HepG2 (cell line): ENCODE results near the gene HEY2. TPM values are rescaled to one million over a fixed set of nuclear protein-coding genes. Genes with fewer than 3 reads are reported as not detected.

Experiments used
- ARHGAP35 ChIP-seq: sonication (generic); formaldehyde crosslinking; IDR thresholded peaks from 2 replicates; pipeline ENCODE4 v1.9.0; 2022; ENCODE audit warnings: mild to moderate bottlenecking, inconsistent platforms, moderate library complexity, missing genetic modification reagents, borderline replicate concordance
- ATF7 ChIP-seq, 2 experiments: fragments of 450-650 bp in 1 of 2; sonication (generic) in 1 of 2; formaldehyde crosslinking in 1 of 2; IDR thresholded peaks; 2 replicates each; pipeline versions ENCODE4 v1.4.0 to v1.6.1; 2016 to 2020; ENCODE audit warnings: antibody characterized with exemption in 1 of 2, mild to moderate bottlenecking in 1 of 2, missing genetic modification reagents in 1 of 2
- CCDC6 ChIP-seq: sonication (generic); formaldehyde crosslinking; IDR thresholded peaks from 2 replicates; pipeline ENCODE4 v1.8.1; 2022; ENCODE audit warnings: mild to moderate bottlenecking, missing genetic modification reagents, moderate library complexity
- CHD2 ChIP-seq: IDR thresholded peaks from 2 replicates; pipeline ENCODE4 v1.6.1; 2011; ENCODE audit warnings: low read depth, low read length, improper control_type of control experiment
- CHD4 ChIP-seq: fragments of 200-600 bp; sonication (generic); IDR thresholded peaks from 2 replicates; pipeline ENCODE4 v1.7.0; 2017; ENCODE audit warnings: mild to moderate bottlenecking, low read length, borderline replicate concordance
- DR1 ChIP-seq: sonication (generic); formaldehyde crosslinking; IDR thresholded peaks from 2 replicates; pipeline ENCODE4 v1.8.0; 2021; ENCODE audit warnings: mild to moderate bottlenecking, missing genetic modification reagents, inconsistent platforms
- EHMT2 ChIP-seq: fragments of 200-600 bp; sonication (generic); IDR thresholded peaks from 2 replicates; pipeline ENCODE4 v1.7.0; 2017; ENCODE audit warnings: antibody characterized with exemption, low read depth, low read length, borderline replicate concordance
- ERF ChIP-seq: IDR thresholded peaks from 2 replicates; pipeline ENCODE4 v1.6.1; 2018; ENCODE audit warnings: missing biosample characterization, missing genetic modification reagents
- ESRRA ChIP-seq: sonication (generic); formaldehyde crosslinking; IDR thresholded peaks from 2 replicates; pipeline ENCODE4 v1.5.1; 2020; ENCODE audit warnings: mild to moderate bottlenecking, low read depth, missing genetic modification reagents
- FOXJ3 ChIP-seq: sonication (generic); formaldehyde crosslinking; IDR thresholded peaks from 2 replicates; pipeline ENCODE4 v1.4.0; 2020; ENCODE audit warnings: missing genetic modification reagents, mild to moderate bottlenecking, borderline replicate concordance
- HNRNPUL1 ChIP-seq: fragments of 200-400 bp; formaldehyde crosslinking; IDR thresholded peaks from 2 replicates; pipeline ENCODE4 v1.6.1; 2017; ENCODE audit warnings: low read depth, mild to moderate bottlenecking, low read length, moderate library complexity
- KDM2A ChIP-seq: sonication (generic); formaldehyde crosslinking; IDR thresholded peaks from 2 replicates; pipeline ENCODE4 v1.4.0; 2020; ENCODE audit warnings: low read depth, missing genetic modification reagents, borderline replicate concordance
- MXD1 ChIP-seq: sonication (generic); formaldehyde crosslinking; IDR thresholded peaks from 2 replicates; pipeline ENCODE4 v1.4.0; 2020; ENCODE audit warnings: mild to moderate bottlenecking, missing genetic modification reagents
- NCOA2 ChIP-seq: sonication (generic); formaldehyde crosslinking; IDR thresholded peaks from 2 replicates; pipeline ENCODE4 v1.8.0; 2022; ENCODE audit warnings: inconsistent platforms
- PHB2 ChIP-seq: fragments of 450-650 bp; IDR thresholded peaks from 2 replicates; pipeline ENCODE4 v1.6.1; 2018; ENCODE audit not compliant: partially characterized antibody
- PRPF4 ChIP-seq: fragments of 200-400 bp; formaldehyde crosslinking; IDR thresholded peaks from 2 replicates; pipeline ENCODE4 v1.6.1; 2016; ENCODE audit warnings: low read length, low read depth; ENCODE audit not compliant: poor library complexity, severe bottlenecking
- STAG1 ChIP-seq: sonication (generic); formaldehyde crosslinking; IDR thresholded peaks from 2 replicates; pipeline ENCODE4 v1.4.0; 2020; ENCODE audit warnings: missing genetic modification reagents
- THAP8 ChIP-seq: sonication (generic); formaldehyde crosslinking; IDR thresholded peaks from 2 replicates; pipeline ENCODE4 v1.5.1; 2020; ENCODE audit warnings: missing genetic modification reagents, mild to moderate bottlenecking, borderline replicate concordance
- ZBTB42 ChIP-seq: sonication (generic); formaldehyde crosslinking; IDR thresholded peaks from 2 replicates; pipeline ENCODE4 v1.5.0; 2020; ENCODE audit warnings: mild to moderate bottlenecking, missing genetic modification reagents
- ZMAT3 ChIP-seq: sonication (generic); formaldehyde crosslinking; conservative IDR thresholded peaks from 2 replicates; pipeline ENCODE4 v1.7.0; 2021; ENCODE audit warnings: missing genetic modification reagents
- ZNF282 ChIP-seq: fragments of 450-650 bp; IDR thresholded peaks from 2 replicates; pipeline ENCODE4 v1.6.1; 2018; ENCODE audit not compliant: partially characterized antibody
- ZNF33B ChIP-seq: sonication (generic); formaldehyde crosslinking; IDR thresholded peaks from 2 replicates; pipeline ENCODE4 v1.5.1; 2020; ENCODE audit warnings: mild to moderate bottlenecking, missing genetic modification reagents
- ZNF382 ChIP-seq: sonication (generic); formaldehyde crosslinking; IDR thresholded peaks from 2 replicates; pipeline ENCODE4 v1.5.0; 2020; ENCODE audit warnings: missing genetic modification reagents, mild to moderate bottlenecking, borderline replicate concordance
- ZNF552 ChIP-seq: sonication (generic); formaldehyde crosslinking; IDR thresholded peaks from 2 replicates; pipeline ENCODE4 v1.9.0; 2022; ENCODE audit warnings: missing genetic modification reagents, mild to moderate bottlenecking, borderline replicate concordance
- ZNF616 ChIP-seq: sonication (generic); formaldehyde crosslinking; IDR thresholded peaks from 2 replicates; pipeline ENCODE4 v1.5.0; 2020; ENCODE audit warnings: low read depth, mild to moderate bottlenecking, missing genetic modification reagents
- polyA plus RNA-seq, 8 experiments: library from polyadenylated mRNA; depleted of rRNA in 3 of 8; stranded (reverse) in 7 of 8; unstranded in 1 of 8; fragments of >200 nt; fragmentation: Illumina TruSeq in 4 of 8; extraction: Trizol in 4 of 8; gene quantifications; 2 replicates each; pipeline versions ENCODE4 v1.2.1 to v1.2.3, GENCODE V29; 2011 to 2016; ENCODE audit warnings: low read depth in 4 of 8, missing spikeins in 1 of 8, mixed read lengths in 1 of 8; ENCODE audit not compliant: insufficient read depth in 1 of 8
- total RNA-seq, 5 experiments: library from RNA; depleted of rRNA; stranded (reverse); fragments of >200 nt; fragmentation: Illumina TruSeq; extraction: Trizol; gene quantifications; 2 replicates each; pipeline ENCODE4 v1.2.3, GENCODE V29; 2016; ENCODE audit warnings: low read depth in 1 of 5
- TF ChIP-seq, protein P1 (sequence below): fragments of 450-650 bp; IDR thresholded peaks from 2 replicates; pipeline ENCODE4 v1.6.1; 2017
- TF ChIP-seq, protein P2 (sequence below): sonication (generic); formaldehyde crosslinking; IDR thresholded peaks from 2 replicates; pipeline ENCODE4 v1.8.1; 2023; ENCODE audit warnings: mild to moderate bottlenecking, inconsistent platforms, moderate library complexity, missing genetic modification reagents, borderline replicate concordance

The HEY2 gene
- total and polyA plus RNA-seq, 2 of the 13 experiments (the other 11 are each of a cell fraction or from before 2014, with no cell fraction given) = 0.04 TPM

DNA sequence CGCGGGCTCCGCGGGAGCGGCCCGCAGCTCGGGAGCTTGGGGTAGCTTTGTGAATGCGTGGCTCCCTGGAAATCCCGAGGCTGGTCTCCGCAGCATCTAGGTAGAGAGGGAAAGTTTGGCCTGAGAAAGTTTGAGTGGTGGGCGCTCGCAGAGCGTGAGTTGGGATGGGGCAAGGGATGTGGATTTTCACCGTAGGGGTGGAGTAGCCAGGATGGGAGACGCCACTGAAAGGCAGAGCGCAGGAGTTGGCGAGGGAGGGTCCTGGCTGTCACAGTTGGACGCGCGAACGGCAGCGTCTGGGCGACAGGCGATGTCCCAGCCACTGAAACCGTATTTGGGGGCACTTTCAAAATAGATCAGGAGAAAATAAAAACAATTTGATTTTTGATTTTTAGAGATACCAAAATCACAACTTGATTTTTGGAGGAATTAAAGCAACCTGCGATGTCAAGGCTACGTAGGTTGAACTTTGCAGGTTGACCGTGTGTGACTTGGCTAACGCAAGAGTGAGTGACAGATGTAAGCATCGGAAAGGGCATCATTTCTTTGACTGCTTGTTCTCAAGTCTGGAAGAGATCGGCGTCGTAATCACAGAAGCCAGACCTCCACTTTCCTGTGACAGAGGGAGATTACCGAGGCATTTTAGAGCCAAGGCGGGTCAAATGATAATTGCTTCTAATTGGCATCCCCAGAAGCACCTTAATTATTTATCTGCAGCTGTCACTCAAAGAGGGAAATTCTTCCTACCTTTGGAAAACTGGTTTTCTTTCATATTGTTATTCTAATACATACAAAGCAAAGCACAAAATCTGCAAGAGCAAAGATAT lies 646 bp downstream of the HEY2 start (continued):
- TF ChIP-seq ZBTB42 (CRISPR knock-in tag) (no peak), NCOA2 (CRISPR knock-in tag) (no peak), EHMT2 (no peak), HNRNPUL1 (no peak), CCDC6 (CRISPR knock-in tag) (0 out of 2 replicates have a peak, but pooled peaks have one; percentile 16), ZNF382 (CRISPR knock-in tag) (no peak), DR1 (CRISPR knock-in tag) (0 out of 2 replicates have a peak, but pooled peaks have one; percentile 10), PRPF4 (no peak), ZNF616 (no peak), ZNF552 (no peak), PHB2 (no peak), ARHGAP35 (CRISPR knock-in tag) (no peak), ATF7 (IDR thresholded peaks at IDR 0.05) (no peak), ATF7 (CRISPR knock-in tag; IDR thresholded peaks at IDR 0.05) (no peak; the same call in 1 of the 2 replicates), KDM2A (CRISPR knock-in tag) (no peak), MXD1 (CRISPR knock-in tag) (peak; percentile 4; the same call in 1 of the 2 replicates), THAP8 (no peak), CHD2 (no peak), CHD4 (no peak), STAG1 (CRISPR knock-in tag) (no peak), ZNF282 (no peak), ESRRA (CRISPR knock-in tag) (no peak; the same call in 1 of the 2 replicates), ZNF33B (CRISPR knock-in tag) (no peak), ERF (CRISPR knock-in tag) (no peak), ZMAT3 (CRISPR knock-in tag) (no peak), FOXJ3 (CRISPR knock-in tag) (no peak)
- TF ChIP-seq, protein P1, sequence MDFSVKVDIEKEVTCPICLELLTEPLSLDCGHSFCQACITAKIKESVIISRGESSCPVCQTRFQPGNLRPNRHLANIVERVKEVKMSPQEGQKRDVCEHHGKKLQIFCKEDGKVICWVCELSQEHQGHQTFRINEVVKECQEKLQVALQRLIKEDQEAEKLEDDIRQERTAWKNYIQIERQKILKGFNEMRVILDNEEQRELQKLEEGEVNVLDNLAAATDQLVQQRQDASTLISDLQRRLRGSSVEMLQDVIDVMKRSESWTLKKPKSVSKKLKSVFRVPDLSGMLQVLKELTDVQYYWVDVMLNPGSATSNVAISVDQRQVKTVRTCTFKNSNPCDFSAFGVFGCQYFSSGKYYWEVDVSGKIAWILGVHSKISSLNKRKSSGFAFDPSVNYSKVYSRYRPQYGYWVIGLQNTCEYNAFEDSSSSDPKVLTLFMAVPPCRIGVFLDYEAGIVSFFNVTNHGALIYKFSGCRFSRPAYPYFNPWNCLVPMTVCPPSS = no peak
- TF ChIP-seq, protein P2, sequence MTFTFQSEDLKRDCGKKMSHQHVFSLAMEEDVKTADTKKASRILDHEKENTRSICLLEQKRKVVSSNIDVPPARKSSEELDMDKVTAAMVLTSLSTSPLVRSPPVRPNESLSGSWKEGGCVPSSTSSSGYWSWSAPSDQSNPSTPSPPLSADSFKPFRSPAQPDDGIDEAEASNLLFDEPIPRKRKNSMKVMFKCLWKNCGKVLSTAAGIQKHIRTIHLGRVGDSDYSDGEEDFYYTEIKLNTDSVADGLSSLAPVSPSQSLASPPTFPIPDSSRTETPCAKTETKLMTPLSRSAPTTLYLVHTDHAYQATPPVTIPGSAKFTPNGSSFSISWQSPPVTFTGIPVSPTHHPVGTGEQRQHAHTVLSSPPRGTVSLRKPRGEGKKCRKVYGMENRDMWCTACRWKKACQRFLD (CRISPR knock-in tag) = no peak
